NCI-H1417 treated with DMSO at 0.1 percent for 48 hours (cell line): Measurements from ENCODE around the gene FITM2.
A peak's percentile ranks its signal among the peaks of the same experiment; 100 is the strongest.
"Not testable (repeated sequence)": the region's sequence is repeated elsewhere in the genome, so short reads cannot be mapped to it uniquely, and the experiment has no call there.

Experiments
- DNase-seq: peaks from one replicate; lab custom pipeline; 2025; lab: John Stamatoyannopoulos, UW

FITM2 gene

DNA sequence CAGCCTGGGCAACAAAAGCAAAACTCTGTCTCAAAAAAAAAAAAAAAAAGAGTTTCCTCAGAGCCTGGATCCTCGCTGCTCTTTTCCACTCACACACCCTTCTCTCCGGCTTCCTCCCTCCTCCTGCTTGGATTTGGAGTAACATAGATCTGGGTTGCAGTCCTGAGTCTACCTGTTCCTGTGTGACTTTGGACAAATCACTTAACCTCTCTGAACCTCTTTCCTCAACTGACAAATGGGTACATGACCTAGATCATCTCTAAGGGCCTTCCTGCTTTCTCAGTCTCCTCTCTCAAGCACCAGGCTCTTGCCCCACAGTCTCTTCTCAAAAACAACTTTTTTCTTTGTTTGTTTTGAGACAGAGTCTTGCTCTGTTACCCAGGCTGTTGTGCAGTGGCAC lies 20.2 kb upstream of the FITM2 start:
- no peak for DNase-seq

DNA sequence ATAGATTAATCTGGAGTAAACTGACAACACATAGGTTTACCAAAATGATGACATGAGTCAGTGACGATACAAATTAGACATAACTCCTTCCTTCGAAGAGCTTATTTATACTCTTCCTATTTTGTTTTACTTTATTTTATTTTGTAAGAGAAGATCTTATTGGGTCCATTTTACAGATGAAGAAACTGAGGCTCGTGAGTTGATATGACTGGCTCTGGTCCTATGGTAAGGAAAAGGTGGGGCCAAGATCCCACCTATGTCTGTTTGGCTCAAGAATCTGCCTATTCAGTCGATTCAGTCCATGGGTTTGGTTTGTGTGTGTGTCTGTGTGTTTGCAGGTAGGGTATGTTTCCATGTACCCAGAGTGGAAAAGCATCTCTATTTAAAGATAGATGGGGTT lies 17.4 kb upstream of the FITM2 start:
- DNase-seq: no peak

DNA sequence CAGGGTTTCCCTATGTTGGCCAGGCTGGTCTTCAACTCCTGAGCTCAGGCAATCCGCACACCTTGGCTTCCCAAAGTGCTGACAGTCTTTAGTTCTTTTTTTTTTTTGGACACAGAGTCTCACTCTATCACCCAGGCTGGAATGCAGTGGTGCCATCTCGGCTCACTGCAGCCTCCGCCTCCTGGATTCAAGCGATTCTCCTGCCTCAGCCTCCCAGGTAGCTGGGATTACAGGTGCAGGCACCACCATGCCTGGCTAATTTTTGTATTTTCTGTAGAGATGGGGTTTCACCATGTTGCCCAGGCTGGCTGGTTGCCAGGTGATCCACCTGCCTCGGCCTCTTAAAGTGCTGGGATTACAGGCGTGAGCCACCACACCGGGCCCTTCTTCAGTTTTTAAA lies 16.7 kb upstream of the FITM2 start:
- DNase-seq: not testable (repeated sequence)

DNA sequence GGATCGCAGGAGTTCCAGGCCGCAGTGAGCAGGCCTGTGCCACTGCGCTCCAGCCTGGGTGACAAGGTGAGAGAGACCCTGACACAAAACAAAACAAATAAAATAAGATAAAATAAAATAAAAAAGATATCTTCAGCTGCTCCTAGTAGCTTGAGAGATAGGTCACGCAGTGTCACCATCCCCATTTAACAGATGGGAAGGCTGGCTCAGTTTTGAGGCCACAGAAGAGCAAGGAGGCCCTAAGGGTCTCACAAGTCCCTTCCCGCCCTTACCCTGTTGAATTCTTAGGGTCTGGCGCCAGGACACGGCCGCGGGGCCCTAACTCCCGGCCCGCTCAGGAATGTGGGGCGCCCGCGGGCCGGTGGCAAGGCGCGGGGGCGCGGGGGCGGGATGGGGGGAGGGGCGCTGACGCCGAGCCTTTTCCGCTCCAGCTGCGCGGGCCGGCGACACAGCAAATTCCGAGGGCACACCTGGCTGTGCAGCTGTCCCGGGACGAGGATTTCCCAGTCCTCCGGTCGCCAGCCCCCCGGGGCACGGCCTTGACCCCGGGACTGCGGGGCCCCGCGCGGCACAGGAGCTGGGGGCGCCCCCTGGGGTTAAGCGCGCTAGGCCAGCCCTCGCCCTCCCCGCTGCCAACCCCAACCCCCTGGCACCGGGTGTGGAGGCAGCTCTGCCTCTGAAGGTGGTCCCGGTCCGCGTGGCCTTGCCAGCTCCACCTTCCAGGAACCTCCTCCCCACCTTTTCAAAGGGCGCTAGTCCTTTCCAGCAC lies 15.6 kb upstream of the FITM2 start:
- DNase-seq: no peak

DNA sequence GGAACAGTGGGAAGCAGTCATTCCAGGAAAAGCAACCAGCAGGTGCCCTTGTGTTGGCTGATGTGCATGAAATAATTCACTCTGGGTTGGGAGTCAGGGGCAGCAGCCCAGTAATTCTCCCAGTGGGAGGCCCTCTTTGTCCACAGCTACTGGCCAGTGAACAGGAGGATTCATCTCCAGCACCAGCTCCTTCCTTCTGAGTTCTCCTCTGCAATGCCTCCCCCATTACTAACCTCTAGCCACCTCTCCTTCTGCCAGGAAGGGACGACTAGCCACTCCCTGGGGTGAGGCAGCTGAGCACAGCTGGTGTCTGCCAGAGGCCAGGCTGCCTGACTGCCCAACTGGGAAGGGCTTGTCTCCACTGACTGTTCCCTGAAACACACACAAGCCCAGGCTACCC lies 13.3 kb upstream of the FITM2 start:
- no peak for DNase-seq

DNA sequence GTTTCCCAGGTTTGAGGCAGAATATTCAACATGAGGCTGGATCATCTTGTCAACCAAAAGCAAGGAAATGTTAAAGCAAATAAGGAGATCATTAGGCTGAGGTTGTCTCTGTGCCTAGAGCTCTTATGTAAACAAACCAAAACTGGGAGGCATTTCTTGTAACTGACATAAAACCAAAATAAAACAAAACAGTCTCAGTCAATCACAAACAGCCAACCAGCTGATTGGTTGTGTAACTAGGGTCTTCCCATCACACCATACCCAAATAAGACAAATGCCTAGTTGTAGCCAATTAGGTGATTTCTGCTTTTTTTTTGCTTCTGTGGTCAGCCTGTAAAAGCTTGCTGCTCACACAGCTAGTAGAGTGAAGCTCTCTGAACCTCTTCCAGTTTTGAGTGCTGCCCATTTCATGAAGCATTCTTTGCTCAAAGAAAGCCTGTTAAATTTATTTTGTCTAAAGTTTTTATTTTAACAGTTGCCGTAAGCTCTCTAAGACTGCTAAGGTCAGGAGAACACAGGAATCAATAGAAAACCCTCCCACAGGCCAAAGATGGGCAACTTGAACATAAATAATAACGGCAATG lies 8.9 kb upstream of the FITM2 start:
- no peak for DNase-seq

DNA sequence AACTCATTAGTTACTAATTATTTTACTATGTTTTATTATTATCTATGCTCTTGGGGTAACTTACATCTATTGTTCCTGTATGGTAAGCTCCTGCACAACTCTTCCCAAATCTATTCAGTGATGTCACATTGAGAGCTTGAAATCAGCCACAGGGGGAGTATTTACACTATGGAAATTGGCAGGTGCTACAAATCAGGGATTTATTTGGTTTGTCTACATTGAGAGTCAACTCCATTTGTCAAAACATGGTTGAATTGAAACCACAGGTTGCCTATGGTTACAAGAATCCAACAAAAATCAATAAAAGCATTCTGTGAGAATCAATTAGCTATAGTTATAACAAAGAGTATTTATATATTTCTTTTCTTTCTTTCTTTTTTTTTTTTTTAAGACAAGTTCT lies 3.9 kb upstream of the FITM2 start:
- no peak for DNase-seq

DNA sequence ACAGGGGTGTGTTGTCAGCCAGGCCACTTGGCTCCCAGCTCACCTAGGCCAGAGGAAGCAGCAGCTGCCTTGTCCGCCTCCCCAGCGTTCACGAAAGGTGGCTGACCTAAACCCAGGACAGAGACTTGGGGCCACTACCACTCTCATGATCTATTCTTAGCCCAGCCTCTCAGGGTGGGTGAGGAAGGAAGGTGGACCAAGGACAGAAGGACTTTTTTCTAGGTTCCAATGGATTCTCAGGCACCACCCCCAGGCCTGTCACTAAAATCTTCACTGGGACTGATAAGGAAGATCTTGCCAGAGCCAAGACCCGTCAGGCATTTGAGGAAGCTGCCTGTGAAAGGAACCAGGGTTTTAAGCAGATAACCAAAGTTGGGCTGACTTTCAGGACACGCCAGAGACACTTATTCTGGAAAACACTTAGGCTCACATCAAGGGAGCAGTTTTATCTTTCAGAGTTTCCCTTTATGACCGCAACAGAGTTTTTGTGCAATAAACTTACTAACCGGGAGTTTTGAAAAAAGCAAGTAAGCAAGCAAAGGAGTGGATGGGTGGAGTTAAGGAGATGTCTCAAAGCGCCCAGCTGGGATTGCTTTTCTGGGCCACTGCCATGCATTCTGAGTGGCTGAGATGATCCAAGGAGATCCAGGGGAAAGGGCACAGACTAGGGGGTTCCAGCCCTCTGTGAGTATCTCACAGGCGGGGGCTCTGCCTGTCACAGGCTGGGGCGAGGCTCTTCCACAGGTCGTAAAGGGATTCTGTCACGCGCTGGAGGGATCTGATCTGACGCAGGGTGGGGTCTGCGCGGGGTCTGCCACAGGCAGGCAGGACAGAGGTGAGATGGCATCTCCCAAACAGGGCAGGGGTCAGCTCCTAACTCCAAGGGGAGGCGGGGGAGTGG lies 989 bp downstream of the FITM2 start:
- no peak for DNase-seq

DNA sequence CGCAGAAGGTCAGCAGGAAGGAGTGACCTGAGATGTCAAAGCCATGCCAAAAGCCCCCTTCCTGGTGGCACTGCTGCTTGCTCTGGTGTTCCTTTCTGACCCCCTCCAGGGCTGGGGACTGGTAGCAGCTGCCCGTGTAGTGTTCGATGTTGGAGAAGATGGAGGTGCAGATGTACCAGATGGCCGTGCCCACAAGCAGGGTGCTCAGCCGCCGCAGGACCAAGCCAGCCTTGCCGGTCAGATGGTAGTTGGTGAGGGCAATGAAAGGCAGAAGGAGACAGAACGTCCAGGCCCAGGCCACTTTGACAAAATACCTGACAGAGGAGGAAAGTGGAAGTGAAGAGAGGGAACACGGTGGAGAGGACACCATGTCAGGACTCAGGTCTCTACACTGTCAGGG lies 4.1 kb downstream of the FITM2 start:
- no peak for DNase-seq

DNA sequence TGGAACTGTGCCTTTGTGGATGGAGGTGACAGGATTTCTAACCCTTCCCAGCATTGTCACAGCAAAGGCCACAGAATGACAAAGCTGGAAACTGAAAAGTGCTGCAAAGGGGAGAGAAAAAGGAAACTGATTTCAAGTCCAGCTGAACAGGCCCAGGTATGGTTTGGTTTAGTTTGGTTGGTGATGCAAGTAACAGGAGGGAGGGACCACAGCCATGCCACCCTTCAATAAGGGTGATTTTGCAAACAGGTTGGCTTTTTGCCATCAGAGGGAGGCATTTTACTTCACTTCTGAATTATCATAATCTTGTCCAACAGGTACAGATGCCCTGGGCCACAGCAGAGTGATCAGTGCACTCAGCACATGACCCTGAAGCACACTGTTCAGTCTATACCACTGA lies 6.6 kb downstream of the FITM2 start:
- DNase-seq: no peak

DNA sequence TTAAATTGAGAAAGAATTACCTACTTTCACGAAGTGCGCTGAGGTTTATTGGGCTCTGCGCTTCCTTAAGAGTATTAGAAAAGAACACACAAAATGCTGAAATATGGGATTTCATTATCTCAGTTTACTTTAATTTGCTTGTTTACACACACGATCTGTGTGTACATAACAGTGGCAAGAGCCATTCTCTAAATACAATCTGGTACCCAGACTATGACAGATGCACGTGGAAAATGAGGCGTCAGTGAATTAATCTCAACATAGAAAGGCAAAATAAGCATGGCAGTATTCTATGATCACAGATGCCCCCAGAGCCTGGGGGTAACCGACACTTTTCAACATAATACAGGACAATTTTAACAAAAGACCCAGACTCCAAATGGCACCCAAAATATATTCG lies 8.3 kb downstream of the FITM2 start:
- no peak for DNase-seq

DNA sequence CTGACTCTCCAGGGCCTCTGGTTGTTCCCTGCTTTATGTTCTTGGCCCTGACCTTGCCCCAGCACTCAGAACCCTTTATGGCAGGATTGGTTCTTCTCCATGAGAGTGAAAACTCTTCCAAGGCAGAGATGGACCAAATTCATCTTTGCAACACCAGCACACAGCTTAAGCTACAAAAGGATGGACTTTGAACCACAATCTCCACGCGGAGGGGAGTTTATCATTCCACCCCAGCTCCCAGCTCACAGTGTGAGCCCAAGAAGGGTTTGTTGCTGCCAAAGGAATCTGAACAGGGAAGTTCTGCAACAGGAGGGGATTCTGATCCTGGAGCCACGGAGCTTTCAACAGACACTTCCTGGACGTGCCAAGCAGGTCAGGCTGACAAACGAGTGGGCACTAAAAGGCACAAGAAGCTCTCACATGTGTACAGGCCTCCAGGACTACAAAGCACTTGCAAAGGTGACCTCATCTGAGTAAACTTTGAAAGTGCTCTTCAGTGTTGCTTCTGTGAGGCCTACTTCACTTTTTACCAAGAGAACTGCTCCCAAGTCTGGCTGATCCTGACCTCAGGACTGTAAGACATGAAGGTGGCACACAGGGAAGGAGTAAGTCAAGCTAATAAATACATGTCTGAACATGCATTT lies 8.9 kb downstream of the FITM2 start:
- no peak for DNase-seq

DNA sequence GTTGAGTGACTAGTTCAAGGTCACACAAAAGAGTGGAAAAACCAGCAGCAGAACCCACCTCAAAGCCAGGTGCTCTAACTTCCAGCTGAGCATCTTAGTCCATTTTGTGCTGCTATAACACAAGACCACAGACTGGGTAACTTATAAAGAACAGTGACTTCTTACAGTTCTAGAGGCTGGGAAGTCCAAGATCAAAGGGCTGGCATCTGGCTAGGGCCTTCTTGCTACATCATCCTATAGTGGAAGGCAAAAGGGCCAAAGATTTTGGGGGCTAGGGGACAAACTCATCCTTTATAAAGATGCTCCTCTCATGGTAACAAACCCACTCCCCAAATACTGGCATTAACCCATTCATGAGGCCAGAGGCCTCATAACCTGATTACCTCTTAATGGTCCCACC lies 9.7 kb downstream of the FITM2 start:
- DNase-seq: no peak

DNA sequence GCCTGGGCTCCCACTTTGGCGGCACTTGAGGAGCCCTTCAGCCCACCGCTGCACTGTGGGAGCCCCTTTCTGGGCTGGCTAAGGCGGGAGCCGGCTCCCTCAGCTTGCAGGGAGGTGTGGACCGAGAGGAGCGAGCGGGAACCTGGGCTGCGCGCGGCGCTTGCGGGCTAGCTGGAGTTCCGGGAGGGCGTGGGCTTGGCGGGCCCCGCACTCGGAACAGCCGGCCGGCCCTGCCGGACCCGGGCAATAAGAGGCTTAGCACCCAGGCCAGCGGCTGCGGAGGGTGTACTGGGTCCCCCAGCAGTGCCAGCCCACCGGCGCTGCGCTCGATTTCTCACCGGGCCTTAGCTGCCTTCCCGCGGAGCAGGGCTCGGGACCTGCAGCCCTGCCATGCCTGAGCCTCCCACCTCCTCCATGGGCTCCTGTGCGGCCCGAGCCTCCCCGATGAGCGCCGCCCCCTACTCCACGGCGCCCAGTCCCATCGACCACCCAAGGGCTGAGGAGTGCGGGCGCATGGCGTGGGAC lies 11.9 kb downstream of the FITM2 start:
- not testable (repeated sequence) for DNase-seq

DNA sequence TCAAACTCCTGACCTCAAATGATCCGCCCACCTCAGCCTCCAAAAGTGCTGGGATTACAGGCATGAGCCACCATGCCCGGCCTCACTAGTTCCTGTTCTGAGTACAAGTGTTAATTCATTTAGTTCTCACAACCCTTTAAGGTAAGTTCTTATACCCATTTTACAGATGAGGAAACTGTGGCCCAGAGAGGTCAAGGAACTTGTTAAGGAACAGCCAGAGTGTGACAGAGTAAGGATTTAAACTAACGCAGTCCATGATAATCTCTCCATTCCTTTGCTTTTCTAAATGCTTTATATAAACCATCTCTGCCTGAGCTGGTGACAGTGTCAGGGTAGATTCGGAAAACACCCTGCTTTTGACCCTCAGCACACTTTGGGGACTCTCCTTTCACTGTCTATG lies 13.3 kb downstream of the FITM2 start:
- DNase-seq: no peak

DNA sequence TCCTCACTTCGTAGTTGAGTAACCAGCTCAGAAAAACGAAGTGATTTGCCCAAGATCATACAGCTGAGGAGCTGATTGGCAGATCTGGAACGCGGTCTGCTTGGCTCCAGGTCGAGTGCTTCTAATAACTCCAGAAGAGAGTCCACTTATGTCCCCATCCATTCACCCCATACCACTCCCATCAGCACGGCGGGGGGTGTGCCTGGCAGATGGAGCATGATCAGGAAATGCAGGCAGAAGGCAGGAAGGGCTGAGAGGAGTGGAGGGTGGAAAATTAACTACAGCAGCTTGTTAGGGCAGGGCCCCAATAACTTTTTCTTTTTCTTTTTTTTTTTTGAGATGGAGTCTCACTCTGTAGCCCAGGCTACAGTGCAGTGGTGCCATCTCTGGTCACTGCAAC lies 15.0 kb downstream of the FITM2 start:
- peak; percentile 18 for DNase-seq

DNA sequence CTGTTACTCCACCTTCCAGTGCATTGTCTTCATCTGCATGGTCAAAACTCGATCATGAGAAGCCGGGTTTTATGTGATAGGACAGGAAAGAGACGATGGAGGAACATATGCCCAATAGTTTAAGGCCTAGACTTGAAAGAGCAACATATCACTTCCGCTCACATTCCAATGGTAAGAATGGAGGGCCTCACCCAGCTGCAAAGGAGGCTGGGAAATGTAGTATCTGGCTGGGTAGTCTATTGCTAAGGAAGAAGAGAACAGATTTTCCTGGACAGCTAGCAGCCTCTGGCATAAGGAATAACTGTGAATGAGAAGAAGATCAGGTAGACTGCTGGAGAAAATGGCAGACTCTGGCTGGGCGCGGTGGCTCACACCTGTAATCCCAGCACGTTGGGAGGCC lies 19.2 kb downstream of the FITM2 start:
- no peak for DNase-seq

DNA sequence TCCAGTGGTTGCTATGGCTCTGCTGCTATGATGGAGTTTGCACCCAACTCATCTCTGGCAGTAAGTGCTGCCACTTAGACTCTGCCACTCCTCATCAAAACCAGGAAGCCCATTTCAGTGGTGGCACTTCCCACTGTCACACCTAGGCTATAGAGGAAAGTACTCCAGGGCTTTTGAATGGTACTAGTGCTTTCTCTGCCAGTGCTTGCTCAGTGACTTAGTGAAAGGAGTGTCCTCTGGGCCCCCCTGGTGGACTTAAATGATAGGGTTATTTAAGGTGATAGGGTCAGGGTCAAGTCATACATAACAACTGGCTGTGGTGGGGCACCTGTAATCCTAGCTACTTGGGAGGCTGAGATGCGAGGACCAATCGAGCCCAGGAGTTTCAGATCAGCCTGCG lies 22.8 kb downstream of the FITM2 start:
- DNase-seq: no peak

DNA sequence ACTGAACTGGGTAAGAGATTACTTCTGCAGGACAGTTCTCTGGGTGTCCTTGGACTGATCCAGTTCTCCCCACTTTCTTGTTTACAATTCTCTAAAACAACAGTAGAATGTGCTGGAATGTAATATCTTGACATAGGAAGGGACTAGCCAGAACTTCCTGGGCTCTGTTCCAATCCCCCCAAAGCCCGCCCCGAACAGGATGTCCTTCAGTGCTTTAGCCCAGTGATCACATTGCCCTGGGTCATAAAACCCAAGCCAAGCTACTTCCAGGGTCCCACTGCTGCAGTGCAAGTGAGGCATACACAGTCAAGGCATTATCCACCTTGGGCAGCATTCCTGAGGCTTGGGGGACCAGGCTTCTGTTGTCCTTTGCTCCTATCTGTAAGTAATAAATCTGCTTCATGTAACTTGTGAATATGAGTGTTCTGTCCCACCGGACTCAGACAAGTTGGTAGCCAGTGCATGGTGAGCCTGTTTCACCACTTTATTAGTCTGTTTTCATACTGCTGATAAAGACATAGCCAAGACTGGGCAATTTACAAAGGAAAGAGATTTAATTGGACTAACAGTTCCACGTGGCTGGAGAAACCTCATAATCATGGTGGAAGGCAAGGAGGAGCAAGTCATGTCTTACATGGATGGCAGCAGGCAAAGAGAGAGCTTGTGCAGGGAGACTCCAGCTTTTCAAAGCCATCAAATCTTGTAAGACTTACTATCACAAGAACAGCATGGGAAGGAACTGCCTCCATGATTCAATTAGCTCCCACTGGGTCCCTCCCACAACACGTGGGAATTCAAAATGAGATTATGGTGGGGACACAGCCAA lies 23.5 kb downstream of the FITM2 start:
- no peak for DNase-seq

DNA sequence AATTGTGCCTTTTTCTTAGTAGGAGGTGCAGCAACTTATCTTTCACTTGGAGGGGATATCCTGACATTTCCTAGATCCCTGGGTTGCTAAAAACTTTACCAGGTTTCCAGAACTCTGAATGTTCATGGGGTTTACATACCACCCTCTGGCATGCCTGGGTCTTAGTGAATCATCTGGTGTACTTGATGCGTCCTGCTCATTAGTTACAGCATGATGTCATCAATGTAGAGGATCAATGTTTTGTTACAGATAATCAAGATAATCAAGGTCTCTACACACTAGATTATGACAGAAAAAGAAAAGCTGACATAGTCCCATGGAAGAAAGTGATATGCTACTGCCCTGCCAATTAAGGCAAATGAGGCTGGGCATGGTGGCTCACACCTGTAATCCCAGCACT lies 27.0 kb downstream of the FITM2 start:
- no peak for DNase-seq

DNA sequence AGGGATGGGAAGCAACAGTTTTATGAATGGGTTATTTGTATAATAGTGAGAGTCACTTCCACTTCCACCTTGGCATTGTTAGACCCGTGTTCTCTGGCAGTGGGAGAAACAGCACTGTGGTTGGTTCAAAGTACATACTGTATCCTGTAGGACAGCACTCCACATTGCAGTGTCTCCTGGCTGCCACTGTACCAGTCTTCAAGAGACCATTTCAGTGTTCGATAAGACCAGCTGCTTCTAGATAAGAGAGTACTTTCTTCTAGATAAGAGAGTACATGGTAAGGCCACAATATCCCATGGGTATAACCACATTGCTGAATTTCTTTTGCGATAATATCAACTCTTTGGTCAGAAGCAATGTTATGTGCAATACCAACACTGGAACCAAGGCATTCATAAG lies 28.8 kb downstream of the FITM2 start:
- DNase-seq: no peak
